Neural cell (in vitro differentiated cells): ENCODE results near the gene EIF3I. TPM values are rescaled to one million over a fixed set of nuclear protein-coding genes. Genes with fewer than 3 reads are reported as not detected.

Source experiments
- H2AFZ ChIP-seq: fragments of 200-600, 300-800 bp; sonication (generic), shearing (Covaris generic); 2 replicates; pipeline ENCODE4 v1.6.0; 2014; ENCODE audit warnings: low read depth, mild to moderate bottlenecking, antibody characterized with exemption, low read length, moderate library complexity
- H3F3A ChIP-seq: fragments of 200-600 bp; shearing (Covaris generic); 2 replicates; pipeline ENCODE4 v1.6.1; 2016; ENCODE audit warnings: mild to moderate bottlenecking, moderate library complexity, mixed read lengths, antibody characterized with exemption, low read length; ENCODE audit not compliant: insufficient read depth, poor library complexity, severe bottlenecking
- H3K27ac ChIP-seq: fragments of 200-600, 300-800 bp; sonication (generic), shearing (Covaris generic); 2 replicates; pipeline ENCODE4 v1.5.1; 2014; ENCODE audit warnings: mild to moderate bottlenecking, low read length, moderate library complexity
- H3K27me3 ChIP-seq: fragments of 300-800, 200-600 bp; sonication (generic), shearing (Covaris generic); 2 replicates; pipeline ENCODE4 v1.6.0; 2014; ENCODE audit warnings: mild to moderate bottlenecking, low read depth, low read length, moderate library complexity; ENCODE audit not compliant: insufficient read depth
- H3K36me3 ChIP-seq: fragments of 300-800, 200-600 bp; sonication (generic), shearing (Covaris generic); 2 replicates; pipeline ENCODE4 v1.5.1; 2014; ENCODE audit warnings: mild to moderate bottlenecking, antibody characterized with exemption, low read length, moderate library complexity; ENCODE audit not compliant: insufficient read depth
- H3K4me2 ChIP-seq: fragments of 300-800, 200-600 bp; sonication (generic), shearing (Covaris generic); 2 replicates; pipeline ENCODE4 v1.6.0; 2014; ENCODE audit warnings: mild to moderate bottlenecking, low read length
- H3K4me3 ChIP-seq: fragments of 300-800, 200-600 bp; sonication (generic), shearing (Covaris generic); 2 replicates; pipeline ENCODE4 v1.5.1; 2014; ENCODE audit warnings: mild to moderate bottlenecking, low read length, moderate library complexity
- H3K79me2 ChIP-seq: fragments of 200-600 bp; shearing (Covaris generic); replicated peaks from 2 replicates; pipeline ENCODE4 v1.6.0; 2014; ENCODE audit warnings: mild to moderate bottlenecking, low read length, moderate library complexity; ENCODE audit not compliant: insufficient read depth
- H3K9ac ChIP-seq: fragments of 300-800, 200-600 bp; sonication (generic), shearing (Covaris generic); 2 replicates; pipeline ENCODE4 v1.6.1; 2016; ENCODE audit warnings: mild to moderate bottlenecking, low read length, mixed read lengths
- H3K9me2 ChIP-seq: fragments of 200-600 bp; shearing (Covaris generic); 2 replicates; pipeline ENCODE4 v1.6.1; 2016; ENCODE audit warnings: mild to moderate bottlenecking, low read length, mixed read lengths; ENCODE audit not compliant: insufficient read depth
- H3K9me3 ChIP-seq: fragments of 200-600, 300-800 bp; sonication (generic), shearing (Covaris generic); 2 replicates; pipeline ENCODE4 v1.6.1; 2016; ENCODE audit warnings: mild to moderate bottlenecking, mixed run types, low read length, moderate library complexity, mixed read lengths
- H4K20me1 ChIP-seq: fragments of 200-600 bp; shearing (Covaris generic); 2 replicates; pipeline ENCODE4 v1.6.1; 2016; ENCODE audit warnings: mild to moderate bottlenecking, mixed run types; ENCODE audit not compliant: insufficient read depth
- CTCF ChIP-seq: fragments of 450-650 bp; IDR thresholded peaks from 2 replicates; pipeline ENCODE4 v1.5.1; 2014; ENCODE audit warnings: antibody characterized with exemption, mild to moderate bottlenecking, moderate library complexity; ENCODE audit not compliant: poor library complexity, severe bottlenecking
- EP300 ChIP-seq: fragments of 450-650 bp; conservative IDR thresholded peaks from 2 replicates; pipeline ENCODE4 v1.6.1; 2014; ENCODE audit warnings: antibody characterized with exemption, mild to moderate bottlenecking, moderate library complexity; ENCODE audit not compliant: poor library complexity, severe bottlenecking
- EZH2 ChIP-seq: fragments of 200-600, 300-800 bp; shearing (Covaris generic), sonication (generic); IDR thresholded peaks from 2 replicates; pipeline ENCODE4 v1.6.1; 2014; ENCODE audit warnings: antibody characterized with exemption, low read length, borderline replicate concordance, mild to moderate bottlenecking; ENCODE audit not compliant: insufficient read depth, poor library complexity, severe bottlenecking
- MXI1 ChIP-seq: fragments of 450-650 bp; conservative IDR thresholded peaks from 2 replicates; pipeline ENCODE4 v1.6.1; 2014; ENCODE audit warnings: antibody characterized with exemption, mild to moderate bottlenecking; ENCODE audit not compliant: poor library complexity, severe bottlenecking
- POLR2AphosphoS5 ChIP-seq: IDR thresholded peaks from 2 replicates; pipeline ENCODE4 v1.6.1; 2012
- RAD21 ChIP-seq: fragments of 450-650 bp; conservative IDR thresholded peaks from 2 replicates; pipeline ENCODE4 v1.6.1; 2014; ENCODE audit warnings: antibody characterized with exemption, mild to moderate bottlenecking, moderate library complexity
- REST ChIP-seq: IDR thresholded peaks from 2 replicates; pipeline ENCODE4 v1.6.1; 2012; ENCODE audit warnings: borderline replicate concordance
- SMC3 ChIP-seq: fragments of 450-650 bp; conservative IDR thresholded peaks from 2 replicates; pipeline ENCODE4 v1.6.1; 2014; ENCODE audit warnings: antibody characterized with exemption, mild to moderate bottlenecking, moderate library complexity; ENCODE audit not compliant: poor library complexity
- TAF1 ChIP-seq: IDR thresholded peaks from 2 replicates; pipeline ENCODE4 v1.6.1; 2012; ENCODE audit warnings: low read depth
- polyA plus RNA-seq: library from polyadenylated mRNA; depleted of rRNA; stranded (reverse); fragments of >200 nt; gene quantifications from 2 replicates; pipeline ENCODE4 v1.2.3, GENCODE V29; 2014

EIF3I gene
- polyA plus RNA-seq, 1 donor from 2014 or later, result 158 TPM

GRCh38 chr1:32272557-32273390 is 50.6 kb downstream of the EIF3I start:
- H3K9me3 ChIP-seq, result no peaks in the 10 kb centered on the region
- no peaks in the 10 kb centered on the region for H3K36me3 ChIP-seq
- no peak for TF ChIP-seq RAD21
- TF ChIP-seq EZH2, result no peak
- TF ChIP-seq EP300, result no peak
- TF ChIP-seq REST, result no peak
- TF ChIP-seq POLR2AphosphoS5, result no peak
- TF ChIP-seq MXI1, result no peak
- TF ChIP-seq CTCF, result no peak
- TF ChIP-seq TAF1, result no peak
- no peak for TF ChIP-seq SMC3
- H3K4me3 ChIP-seq, result no peak overlapping the region
- no peaks in the 10 kb centered on the region for H3K79me2 ChIP-seq
- no peak overlapping the region for H3K4me2 ChIP-seq
- H3K9ac ChIP-seq, result no peak overlapping the region
- no peaks in the 10 kb centered on the region for H3K27me3 ChIP-seq
- H3K27ac ChIP-seq, result no peak overlapping the region
- no peaks in the 10 kb centered on the region for H4K20me1 ChIP-seq
- no peaks in the 10 kb centered on the region for H3F3A ChIP-seq
- no peaks in the 10 kb centered on the region for H3K9me2 ChIP-seq
- no peak overlapping the region for H2AFZ ChIP-seq

- no peak overlapping the region for H3K9ac ChIP-seq
- H2AFZ ChIP-seq, result no peak overlapping the region
- H3K27me3 ChIP-seq, result no peaks in the 10 kb centered on the region
- H3F3A ChIP-seq, result no peaks in the 10 kb centered on the region
- H3K4me3 ChIP-seq, result no peak overlapping the region
- H4K20me1 ChIP-seq, result no peaks in the 10 kb centered on the region
- no peaks in the 10 kb centered on the region for H3K9me2 ChIP-seq
- H3K79me2 ChIP-seq, result no peaks in the 10 kb centered on the region
- TF ChIP-seq POLR2AphosphoS5 (no peak), EP300 (no peak), TAF1 (no peak)
- no peak overlapping the region for H3K27ac ChIP-seq
- H3K4me2 ChIP-seq, result no peak overlapping the region
- H3K9me3 ChIP-seq, result no peaks in the 10 kb centered on the region
- no peaks in the 10 kb centered on the region for H3K36me3 ChIP-seq
Observed at GRCh38 chr1:32273391-32274208, 51.4 kb downstream of the EIF3I start.
